Liver (tissue), 9 donors: ENCODE measurements around the gene KLF16. TPM values are rescaled to one million over a fixed set of nuclear protein-coding genes. Genes with fewer than 3 reads are reported as not detected.

ENCODE experiments used
- DNase-seq: peaks from one replicate; pipeline ENCODE4 v3.0.0-alpha.2; 2017; ENCODE audit warnings: low spot score
- H3K27ac ChIP-seq, 2 donors: one replicate each; pipeline ENCODE4 v1.7.0; 2013; ENCODE audit warnings: inconsistent platforms in 2 of 2, low read length in 2 of 2, control low read depth in 1 of 2, low read depth in 1 of 2, mild to moderate bottlenecking in 1 of 2
- H3K27me3 ChIP-seq, 4 donors: one replicate each; pipeline versions ENCODE4 v1.6.1 to v1.7.0; 2013; ENCODE audit warnings: low read length in 3 of 4, inconsistent platforms in 1 of 4, mild to moderate bottlenecking in 1 of 4, moderate library complexity in 1 of 4; ENCODE audit not compliant: control insufficient read depth in 4 of 4, insufficient read depth in 4 of 4
- H3K36me3 ChIP-seq, 4 donors: one replicate each; pipeline versions ENCODE4 v1.6.1 to v1.7.0; 2013; ENCODE audit warnings: low read length in 3 of 4, mild to moderate bottlenecking in 3 of 4, low read depth in 1 of 4, moderate library complexity in 1 of 4; ENCODE audit not compliant: control insufficient read depth in 4 of 4, insufficient read depth in 3 of 4
- H3K4me1 ChIP-seq, 4 donors: one replicate each; pipeline versions ENCODE4 v1.6.1 to v1.7.0; 2013; ENCODE audit warnings: low read length in 3 of 4, mild to moderate bottlenecking in 3 of 4, moderate library complexity in 1 of 4; ENCODE audit not compliant: control insufficient read depth in 4 of 4, insufficient read depth in 4 of 4
- H3K4me3 ChIP-seq, 3 donors: one replicate each; pipeline versions ENCODE4 v1.6.1 to v1.7.0; 2013; ENCODE audit warnings: low read length in 3 of 3, control low read depth in 1 of 3, low read depth in 1 of 3, mild to moderate bottlenecking in 1 of 3
- H3K9ac ChIP-seq, 2 donors: one replicate each; pipeline ENCODE4 v1.7.0; 2013; ENCODE audit warnings: low read length in 2 of 2, mild to moderate bottlenecking in 2 of 2, moderate library complexity in 2 of 2, control low read depth in 1 of 2, low read depth in 1 of 2
- H3K9me3 ChIP-seq, 4 donors: one replicate each; pipeline versions ENCODE4 v1.6.1 to v1.7.0; 2013; ENCODE audit warnings: low read length in 3 of 4; ENCODE audit not compliant: control insufficient read depth in 4 of 4
- ATF3 ChIP-seq: IDR thresholded peaks from 2 replicates; pipeline ENCODE4 v1.6.1; 2016; ENCODE audit warnings: antibody characterized with exemption
- CTCF ChIP-seq: fragments of 150-350 bp; IDR thresholded peaks from 2 replicates; pipeline ENCODE4 v1.5.1; 2017; ENCODE audit warnings: improper control_type of control experiment, low read depth, low read length; ENCODE audit not compliant: missing input control
- EGR1 ChIP-seq, 2 donors: IDR thresholded peaks; 2 replicates each; pipeline ENCODE4 v1.6.1; 2016 to 2018; ENCODE audit warnings: antibody characterized with exemption in 2 of 2, low read depth in 2 of 2
- FOXA1 ChIP-seq: IDR thresholded peaks from 2 replicates; pipeline ENCODE4 v1.6.1; 2016; ENCODE audit warnings: antibody characterized with exemption
- FOXA2 ChIP-seq: IDR thresholded peaks from 2 replicates; pipeline ENCODE4 v1.6.1; 2016; ENCODE audit warnings: antibody characterized with exemption
- GABPA ChIP-seq, 2 donors: IDR thresholded peaks in 1 of 2; conservative IDR thresholded peaks in 1 of 2; 2 replicates each; pipeline ENCODE4 v1.6.1; 2016; ENCODE audit warnings: antibody characterized with exemption in 2 of 2, mild to moderate bottlenecking in 1 of 2, moderate library complexity in 1 of 2
- HNF4A ChIP-seq, 2 donors: conservative IDR thresholded peaks; 2 replicates each; pipeline ENCODE4 v1.6.1; 2016; ENCODE audit warnings: antibody characterized with exemption in 2 of 2, mild to moderate bottlenecking in 2 of 2
- JUND ChIP-seq, 2 donors: IDR thresholded peaks; 2 replicates each; pipeline ENCODE4 v1.6.1; 2016; ENCODE audit warnings: antibody characterized with exemption in 2 of 2
- MAX ChIP-seq: IDR thresholded peaks from 2 replicates; pipeline ENCODE4 v1.6.1; 2016; ENCODE audit warnings: antibody characterized with exemption
- NR2F2 ChIP-seq: IDR thresholded peaks from 2 replicates; pipeline ENCODE4 v1.6.1; 2016; ENCODE audit warnings: antibody characterized with exemption
- REST ChIP-seq: IDR thresholded peaks from 2 replicates; pipeline ENCODE4 v1.6.1; 2016; ENCODE audit warnings: antibody characterized with exemption, mild to moderate bottlenecking
- RXRA ChIP-seq, 2 donors: IDR thresholded peaks; 2 replicates each; pipeline ENCODE4 v1.6.1; 2017 to 2018; ENCODE audit warnings: antibody characterized with exemption in 2 of 2, mild to moderate bottlenecking in 1 of 2
- SP1 ChIP-seq: IDR thresholded peaks from 2 replicates; pipeline ENCODE4 v1.6.1; 2018; ENCODE audit warnings: antibody characterized with exemption, mild to moderate bottlenecking
- TAF1 ChIP-seq: conservative IDR thresholded peaks from 2 replicates; pipeline ENCODE4 v1.6.1; 2016; ENCODE audit warnings: antibody characterized with exemption, mild to moderate bottlenecking
- YY1 ChIP-seq: IDR thresholded peaks from 2 replicates; pipeline ENCODE4 v1.6.1; 2016; ENCODE audit warnings: antibody characterized with exemption, mild to moderate bottlenecking
- ZBTB33 ChIP-seq: IDR thresholded peaks from 2 replicates; pipeline ENCODE4 v1.6.1; 2016; ENCODE audit warnings: antibody characterized with exemption
- WGBS: extraction: QIAGEN DNeasy Blood & Tissue Kit; methylation state at CpG from one replicate; pipeline ENCODE4 v1.1.7; 2013; 5-methylcytosine and 5-hydroxymethylcytosine counted together
- polyA plus RNA-seq, 2 donors: library from polyadenylated mRNA; stranded (reverse) in 1 of 2; unstranded in 1 of 2; fragments of 200-250 nt in 1 of 2; fragments of >200 nt in 1 of 2; fragmentation: Nextera tagmentation in 1 of 2; extraction: Ambion mirVana in 1 of 2; gene quantifications; one replicate each; pipeline versions ENCODE4 v1.2.1 to v1.2.3, GENCODE V29; 2013 to 2015
- total RNA-seq, 2 donors: library from RNA; depleted of rRNA; stranded (reverse); fragments of >200 nt; gene quantifications; one replicate each; pipeline ENCODE4 v1.2.3, GENCODE V29; 2014
- donor health status: healthy.
- donor health status: healthy.
- donor health status: healthy.
- donor health status: healthy.
- donor health status: healthy.

Gene KLF16
- total and polyA plus RNA-seq, 4 donors, result 1.2 to 14.8 (median 6.0) TPM

- 85% methylated on average over 10 of the region's 10 CpGs for WGBS
- TF ChIP-seq REST (no peak), NR2F2 (no peak), FOXA1 (no peak), HNF4A (conservative IDR thresholded peaks at IDR 0.05) (no peak), GABPA (IDR thresholded peaks at IDR 0.05 in 1 of 2, conservative IDR thresholded peaks at IDR 0.05 in 1 of 2) (no peak), ZBTB33 (no peak)
- DNase-seq, result no peak
- H3K4me1 ChIP-seq, result peaks cover 3 to 11% (median 7%) of the 10 kb centered on the region in 4 donors
- no peaks in the 10 kb centered on the region for H3K27me3 ChIP-seq
- H3K9me3 ChIP-seq, result no peaks in the 10 kb centered on the region
- no peak overlapping the region for H3K4me3 ChIP-seq
- peaks cover 0 to 11% (median 4%) of the 10 kb centered on the region in 4 donors for H3K36me3 ChIP-seq
- no peak overlapping the region for H3K27ac ChIP-seq
- no peak overlapping the region for H3K9ac ChIP-seq
Measured at GRCh38 chr19:1909761-1910080, 46.3 kb upstream of the KLF16 start.

- no peak for TF ChIP-seq JUND (IDR thresholded peaks at IDR 0.05)
- no peak for TF ChIP-seq ATF3
- TF ChIP-seq CTCF, result no peak
- no peak for TF ChIP-seq RXRA (IDR thresholded peaks at IDR 0.05)
- no peak for TF ChIP-seq MAX
- TF ChIP-seq SP1, result no peak
- TF ChIP-seq ZBTB33, result no peak
- TF ChIP-seq GABPA (IDR thresholded peaks at IDR 0.05 in 1 of 2, conservative IDR thresholded peaks at IDR 0.05 in 1 of 2), result no peak
- TF ChIP-seq HNF4A (conservative IDR thresholded peaks at IDR 0.05), result no peak
- TF ChIP-seq REST, result no peak
- TF ChIP-seq FOXA2, result no peak
- no peak for TF ChIP-seq TAF1
- TF ChIP-seq NR2F2, result no peak
- TF ChIP-seq EGR1 (IDR thresholded peaks at IDR 0.05; ENCODE audit: low read depth in 2 of 2), result no peak
- no peak for TF ChIP-seq YY1
- WGBS, result 83% methylated on average over 13 of the region's 13 CpGs
- Histone ChIP-seq H3K9ac (no peak overlapping the region), H3K36me3 (peaks cover 0 to 8% (median 3%) of the 10 kb centered on the region in 4 donors), H3K4me1 (peaks cover 3 to 11% (median 7%) of the 10 kb centered on the region in 4 donors), H3K27me3 (no peaks in the 10 kb centered on the region), H3K4me3 (no peak overlapping the region), H3K9me3 (no peaks in the 10 kb centered on the region), H3K27ac (no peak overlapping the region)
- DNase-seq, result no peak
Measured at GRCh38 chr19:1908364-1908678, 44.9 kb upstream of the KLF16 start.
